Fibroblast of skin of left biceps (primary cell): ENCODE results near the gene MNDA.

Experiments
- DNase-seq, 2 experiments: peaks; one replicate each; pipeline ENCODE4 v3.0.0-alpha.2; 2013; ENCODE audit warnings: low read depth in 2 of 2

The MNDA gene

GRCh38 chr1:158830904-158831507 is at the start of gene MNDA:
MNDA (plus strand) TSS chr1:158831351; CDS start chr1:158842154, 10,803 bp downstream.
- DNase-seq = no peak

GRCh38 chr1:158793604-158794003 is 37.5 kb upstream of the MNDA start:
- no peak for DNase-seq

DNA sequence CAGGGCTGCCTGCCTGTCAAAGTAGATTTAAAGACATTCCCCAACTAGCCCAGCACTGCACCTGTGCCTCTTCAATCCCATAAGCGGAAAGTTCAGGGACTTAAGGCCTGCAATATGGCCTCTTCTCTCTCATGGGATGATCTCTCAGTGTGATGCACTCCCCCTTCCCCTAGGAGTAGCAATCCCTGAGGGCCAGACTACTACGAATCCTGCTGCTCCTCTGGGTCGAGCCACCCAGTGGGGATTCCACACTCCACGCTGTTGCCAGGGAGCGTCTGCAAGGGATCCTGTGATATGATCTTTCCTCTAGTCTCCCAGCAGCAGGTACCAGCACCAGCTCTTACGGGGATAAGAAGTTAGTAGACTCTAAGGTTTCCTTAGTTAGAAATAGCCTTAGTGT is 36.9 kb upstream of the MNDA start:
- DNase-seq = no peak

DNA sequence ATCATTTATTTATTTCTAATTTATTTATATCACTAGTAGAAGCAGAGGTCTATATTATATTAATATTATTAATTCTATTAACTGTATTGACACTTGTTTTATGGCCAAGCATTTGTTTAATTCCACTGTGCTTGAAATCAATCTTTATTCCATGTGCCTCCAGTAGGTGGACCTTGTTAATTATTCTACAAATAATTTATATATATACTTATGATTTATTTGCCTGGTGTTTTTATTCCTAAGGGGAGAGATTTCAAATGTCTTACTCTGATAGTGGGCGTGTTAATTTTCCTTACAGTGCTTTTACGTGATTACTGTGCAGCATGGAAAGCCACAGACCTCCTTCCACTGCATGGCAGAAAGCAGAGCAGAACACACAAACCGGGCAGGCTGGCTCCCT is 32.6 kb upstream of the MNDA start:
- DNase-seq = no peak

- no peak for DNase-seq
Measured at GRCh38 chr1:158799689-158800088, 31.5 kb upstream of the MNDA start.

DNA sequence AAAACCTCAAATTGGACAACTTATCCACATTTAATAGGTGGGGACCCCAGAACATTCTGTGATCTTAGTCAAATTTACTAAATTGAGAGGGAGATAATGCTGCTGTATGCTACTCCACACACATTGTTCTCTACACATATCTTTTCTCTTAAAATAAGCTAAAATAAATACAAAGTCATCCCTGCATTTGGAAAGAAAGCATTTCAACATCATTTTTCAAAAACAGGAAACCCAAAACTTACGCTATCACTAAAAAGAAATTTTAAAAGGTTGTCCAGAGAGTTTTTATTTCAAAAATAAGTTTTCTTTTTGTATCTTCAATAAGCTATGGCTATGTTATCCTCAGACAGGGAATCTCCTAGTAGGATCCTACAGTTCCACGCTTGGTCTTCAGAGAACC is 30.6 kb upstream of the MNDA start:
- DNase-seq = no peak

- no peak for DNase-seq
Measured at GRCh38 chr1:158801396-158801795, 29.8 kb upstream of the MNDA start.

DNA sequence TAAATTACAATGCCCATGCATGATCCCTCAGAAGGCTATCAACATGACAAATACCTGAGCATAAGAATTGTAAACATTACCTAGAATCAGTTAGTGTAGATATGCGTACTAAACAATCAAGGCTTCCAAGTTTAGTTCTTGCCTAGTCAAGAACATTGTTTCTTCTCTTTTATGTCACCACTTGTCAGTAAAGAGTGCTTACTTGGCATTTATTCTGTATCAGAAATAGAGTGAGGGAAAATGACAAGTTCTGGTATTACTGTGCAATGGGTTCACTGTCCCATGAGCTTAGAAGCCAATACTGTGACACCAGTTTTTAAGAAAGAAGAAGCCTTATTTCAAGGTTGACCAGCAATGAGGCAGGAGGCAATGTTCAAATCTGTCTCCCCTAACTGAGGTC is 27.5 kb upstream of the MNDA start:
- no peak for DNase-seq

GRCh38 chr1:158806916-158807536 is 24.1 kb upstream of the MNDA start:
- no peak for DNase-seq

DNA sequence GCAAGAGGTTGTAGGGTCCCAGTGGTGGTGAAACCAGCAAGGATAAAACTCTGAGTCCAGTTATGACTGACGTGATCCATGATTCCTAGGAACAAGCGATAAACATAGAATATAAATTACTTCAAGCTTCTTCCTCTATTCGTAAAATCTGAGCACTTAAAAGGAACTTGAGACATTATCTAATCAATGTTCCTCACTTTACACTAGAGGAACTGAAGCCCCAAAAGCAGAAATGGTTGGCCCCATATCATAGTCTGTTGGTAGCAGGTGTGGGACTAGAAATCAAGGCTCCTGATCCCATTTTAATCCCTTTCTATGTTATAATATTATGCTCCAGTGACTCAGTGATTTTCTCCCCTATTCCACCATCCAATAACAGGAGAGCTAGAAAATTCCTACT is 21.9 kb upstream of the MNDA start:
- no peak for DNase-seq

GRCh38 chr1:158809862-158810261 is 21.3 kb upstream of the MNDA start:
- DNase-seq = no peak

DNA sequence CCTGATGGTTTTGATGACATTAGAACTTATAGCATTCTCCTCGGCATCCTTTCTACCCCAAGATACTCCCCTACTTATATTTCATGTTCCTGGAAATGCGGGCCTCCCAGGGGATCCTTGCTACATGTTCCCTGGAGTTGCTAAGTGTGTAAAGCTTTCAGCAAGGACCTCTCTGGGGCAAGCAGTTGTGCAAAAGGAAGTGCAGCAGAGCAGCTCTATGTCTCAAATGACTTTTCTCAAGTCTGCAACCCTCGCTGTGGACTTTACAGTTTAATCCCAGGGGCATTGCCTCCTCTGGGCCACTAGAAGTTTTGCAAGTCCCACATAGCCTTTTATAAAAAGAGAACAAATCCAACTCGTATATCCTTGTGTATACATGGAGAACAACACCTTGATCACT is 20.8 kb upstream of the MNDA start:
- DNase-seq = no peak

DNA sequence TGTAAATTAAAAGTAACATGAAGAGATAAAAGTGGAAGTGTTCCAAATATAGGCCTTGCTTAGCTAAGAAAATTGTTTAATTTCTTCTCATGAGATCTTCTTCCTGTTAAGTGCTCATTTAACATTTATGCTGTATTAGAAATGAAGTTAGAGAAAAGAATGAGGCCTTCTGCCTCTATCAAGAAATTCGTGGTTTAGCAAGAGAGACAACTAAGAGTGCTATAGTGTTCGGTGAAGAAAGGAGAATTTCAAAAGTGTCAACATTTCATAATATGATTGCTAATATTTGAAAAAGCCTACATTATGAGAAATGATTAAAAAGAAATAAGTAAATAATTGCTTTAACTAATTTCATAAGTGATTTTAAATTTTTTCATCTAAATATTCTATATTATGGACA is 18.8 kb upstream of the MNDA start:
- DNase-seq = no peak

- DNase-seq = no peak
Measured at GRCh38 chr1:158813164-158813563, 18.0 kb upstream of the MNDA start.

DNA sequence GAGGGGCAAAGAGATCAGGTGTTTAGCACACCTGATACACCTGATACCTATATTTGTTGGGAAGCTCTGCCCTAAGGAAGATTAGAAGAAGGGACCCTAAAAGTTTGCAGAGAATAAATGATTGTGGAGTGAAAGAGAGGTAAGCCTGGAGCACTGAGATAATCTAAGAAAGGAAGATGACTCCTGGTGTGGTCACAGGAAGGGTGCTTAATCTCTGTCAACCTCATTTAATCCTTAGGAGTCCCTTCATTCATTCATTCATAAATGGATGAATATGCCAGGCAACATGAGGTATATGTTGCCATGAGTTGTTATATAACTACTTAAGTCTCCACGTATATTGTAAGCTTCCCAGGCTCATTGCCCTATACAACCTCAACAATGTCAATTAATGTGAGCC is 16.2 kb upstream of the MNDA start:
- no peak for DNase-seq

DNA sequence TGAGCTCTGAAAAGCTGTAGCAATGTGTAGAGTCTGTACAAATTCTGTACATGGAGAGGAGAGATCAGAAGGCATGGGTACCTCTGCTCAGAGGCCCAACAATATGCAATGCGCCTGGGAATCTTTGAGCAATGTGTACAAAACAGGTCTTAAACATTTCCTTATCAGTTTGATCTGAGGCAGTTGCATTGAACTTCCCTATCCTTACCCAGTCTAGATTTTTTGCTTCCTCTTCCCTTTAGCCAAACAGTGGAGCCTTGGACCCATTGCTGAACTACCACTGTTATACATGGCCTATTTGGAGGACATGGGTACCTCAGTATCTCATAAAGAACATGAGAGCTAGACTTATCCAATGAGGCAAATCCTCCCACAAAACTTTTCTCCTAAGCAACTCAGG is 12.6 kb upstream of the MNDA start:
- DNase-seq = no peak

- no peak for DNase-seq
Measured at GRCh38 chr1:158818975-158819431, 12.1 kb upstream of the MNDA start.

- DNase-seq = no peak
Measured at GRCh38 chr1:158819461-158820443, 11.4 kb upstream of the MNDA start.

GRCh38 chr1:158821723-158822122 is 9.4 kb upstream of the MNDA start:
- no peak for DNase-seq

DNA sequence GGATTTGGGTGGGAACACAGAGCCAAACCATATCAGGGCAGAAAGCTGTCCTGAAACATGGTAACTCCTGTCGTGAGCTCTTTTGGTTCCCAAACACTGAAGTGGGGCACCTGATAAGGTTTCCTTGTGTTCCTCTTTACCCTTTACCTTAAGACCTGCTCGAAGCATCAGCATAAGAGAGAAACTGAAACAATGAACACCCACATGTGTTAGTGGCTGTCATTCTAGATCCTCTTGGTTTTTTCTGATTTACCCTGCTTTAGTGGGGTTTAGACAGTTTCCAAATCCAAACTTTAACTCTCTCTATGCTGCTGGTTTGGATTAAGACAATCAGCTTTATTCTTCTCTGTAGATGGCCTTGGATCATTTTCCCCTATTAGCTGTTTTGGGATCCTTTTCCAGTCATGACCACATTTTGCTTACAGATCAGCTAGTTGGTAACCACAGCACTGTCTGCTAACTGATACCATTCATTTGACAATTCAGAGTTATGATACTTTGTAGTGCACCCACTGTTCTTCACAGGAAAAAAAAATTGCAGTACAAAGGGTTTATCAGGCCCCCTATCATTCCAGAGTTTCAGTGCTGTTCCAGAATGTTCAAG is 975 bp upstream of the MNDA start:
- DNase-seq = no peak

DNA sequence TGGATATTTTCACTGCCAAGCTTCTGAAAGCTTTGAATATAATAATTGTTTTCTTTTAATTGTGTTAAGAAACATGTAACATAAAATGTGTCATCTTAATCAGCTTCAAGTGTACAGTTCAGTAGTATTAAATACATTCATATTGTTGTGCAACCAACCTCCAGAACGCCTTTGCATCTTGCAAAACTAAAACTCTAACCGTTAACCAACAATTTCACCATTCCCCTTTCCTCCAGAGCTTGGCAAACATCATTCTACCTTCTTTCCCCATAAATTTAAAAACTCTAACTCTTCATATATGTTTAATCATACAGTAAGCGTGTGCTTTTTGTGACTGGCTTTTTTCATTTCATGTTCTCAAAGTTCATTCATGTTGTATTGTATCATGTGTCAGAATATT is 2.1 kb downstream of the MNDA start:
- no peak for DNase-seq

DNA sequence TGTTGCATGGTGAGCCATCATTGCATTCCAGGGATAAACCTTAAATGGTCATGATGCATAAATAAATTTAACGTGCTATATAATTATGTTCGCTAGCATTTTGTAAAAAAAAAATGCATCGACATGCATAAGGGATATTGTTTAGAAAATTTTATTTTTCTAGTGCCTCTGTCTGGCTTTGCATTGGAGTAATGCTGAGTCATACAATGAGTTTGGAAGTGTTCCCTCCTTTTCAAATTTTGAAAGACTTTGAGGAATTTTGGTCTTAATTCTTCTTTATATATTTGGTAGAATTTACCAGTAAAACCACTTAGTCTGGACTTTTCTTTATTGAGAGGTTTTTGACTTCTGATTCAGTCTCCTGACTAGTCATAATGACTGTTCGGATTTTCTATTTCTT is 4.9 kb downstream of the MNDA start:
- DNase-seq = no peak
